Caki2 (cell line): ENCODE measurements around the gene C19orf73. TPM values are rescaled to one million over a fixed set of nuclear protein-coding genes. Genes with fewer than 3 reads are reported as not detected.
A peak's percentile ranks its signal among the peaks of the same experiment; 100 is the strongest.
"Not testable (repeated sequence)": the region's sequence is repeated elsewhere in the genome, so short reads cannot be mapped to it uniquely, and the experiment has no call there.

Experiments used
- DNase-seq: peaks from one replicate; pipeline ENCODE4 v3.0.0-alpha.2; 2015; ENCODE audit warnings: low read depth
- in situ Hi-C: cut with HindIII; loops from 2 replicates; pipeline ENCODE4 v1.10.0; 2016; ENCODE audit warnings: low sequenced_read_pairs, low pct_unique_long_range_greater_than_20kb, mixed read lengths
- total RNA-seq: library from RNA; depleted of rRNA; stranded (reverse); fragments of >200 nt; shearing (Covaris generic); gene quantifications from 2 replicates; pipeline ENCODE4 v1.2.3, GENCODE V29; 2014; ENCODE audit warnings: low replicate concordance; rRNA removed

The C19orf73 gene
- total RNA-seq, 1 experiment from 2014 or later = 0.71 TPM

DNA sequence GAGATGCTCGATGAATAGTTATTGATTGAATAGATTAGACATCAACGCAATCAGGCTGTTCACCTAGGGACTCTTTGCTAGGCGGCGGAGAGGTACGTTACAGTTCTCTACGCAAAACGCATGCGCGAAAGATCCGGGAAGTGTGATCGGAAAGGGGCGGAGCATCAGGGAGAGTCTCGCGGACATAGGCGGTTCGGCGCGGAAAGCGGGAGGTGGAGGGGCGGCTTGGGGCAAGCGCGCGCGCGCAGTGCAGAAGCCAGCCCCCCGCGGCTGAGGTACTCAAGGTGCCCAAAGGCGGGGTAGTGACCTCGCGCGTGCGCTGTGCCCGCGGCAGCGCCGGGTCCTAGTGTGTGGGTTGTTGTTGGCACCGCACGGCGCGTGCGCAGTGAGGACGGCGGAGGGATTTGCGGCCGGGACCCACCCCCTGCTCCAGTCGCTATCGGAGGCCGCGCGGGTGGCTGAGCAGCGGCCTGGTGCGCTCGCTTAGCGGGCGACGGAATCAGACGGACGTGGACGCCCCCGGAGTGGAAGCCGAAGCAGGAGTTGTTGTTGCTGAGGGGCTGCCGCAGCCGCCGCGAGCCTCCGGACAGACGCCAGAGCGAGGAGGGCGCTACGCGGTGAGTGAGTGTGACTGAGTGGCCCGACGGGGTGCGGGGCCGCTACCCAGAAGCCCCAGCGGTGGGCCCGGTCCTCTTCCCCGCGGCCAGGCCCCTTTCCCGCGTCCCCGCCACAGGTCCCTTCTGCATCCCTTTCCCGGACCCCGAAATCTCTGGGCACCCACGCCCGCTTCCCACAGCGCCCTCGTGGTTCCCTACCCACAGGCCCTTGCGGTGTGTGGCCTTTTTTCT, 33.7 kb downstream of the C19orf73 start, which contains the start of gene SNRNP70:
TSS of gene SNRNP70 (plus strand) at position 432 of the 848 bp plus-strand sequence. CDS start 964 bp downstream, outside the sequence.
- in situ Hi-C loops = no loop called here
- peak; percentile 99 for DNase-seq

DNA sequence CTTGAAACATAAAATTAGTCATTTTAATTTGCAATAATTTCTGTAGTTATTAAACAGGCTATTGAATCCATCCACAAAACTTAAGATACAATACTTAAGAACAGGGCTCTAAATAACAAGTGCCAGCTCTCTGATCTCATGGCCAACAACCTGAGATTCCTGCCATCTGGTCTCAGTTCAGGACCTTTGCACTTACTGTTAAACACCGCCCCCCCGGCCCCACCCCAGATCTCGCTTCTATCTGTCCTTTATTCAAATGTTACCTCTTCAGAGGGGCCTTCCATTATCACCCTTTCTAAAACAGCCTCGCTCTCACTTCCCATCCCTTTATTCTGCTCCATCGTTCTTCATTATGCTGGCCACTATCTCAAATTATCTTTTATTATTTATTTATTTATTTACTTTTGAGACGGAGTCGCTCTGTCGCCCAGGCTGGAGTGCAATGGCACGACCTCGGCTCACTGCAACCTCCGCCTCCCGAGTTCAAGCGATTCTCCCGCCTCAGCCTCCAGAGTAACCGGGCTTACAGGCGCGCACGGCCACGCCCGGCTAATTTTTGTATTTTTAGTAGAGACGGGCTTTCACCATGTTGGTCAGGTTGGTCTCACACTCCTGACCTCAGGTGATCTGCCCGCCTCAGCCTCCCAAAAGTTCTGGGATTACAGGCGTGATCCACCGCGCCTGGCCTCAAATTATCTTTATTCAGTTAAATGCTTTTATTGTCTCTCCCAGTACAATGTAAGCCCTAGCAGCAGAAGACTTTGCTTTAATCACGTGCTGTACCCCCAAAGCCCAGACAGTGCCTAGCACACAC, 34.5 kb downstream of the C19orf73 start:
- no peak for DNase-seq
- in situ Hi-C loops = no loop called here

DNA sequence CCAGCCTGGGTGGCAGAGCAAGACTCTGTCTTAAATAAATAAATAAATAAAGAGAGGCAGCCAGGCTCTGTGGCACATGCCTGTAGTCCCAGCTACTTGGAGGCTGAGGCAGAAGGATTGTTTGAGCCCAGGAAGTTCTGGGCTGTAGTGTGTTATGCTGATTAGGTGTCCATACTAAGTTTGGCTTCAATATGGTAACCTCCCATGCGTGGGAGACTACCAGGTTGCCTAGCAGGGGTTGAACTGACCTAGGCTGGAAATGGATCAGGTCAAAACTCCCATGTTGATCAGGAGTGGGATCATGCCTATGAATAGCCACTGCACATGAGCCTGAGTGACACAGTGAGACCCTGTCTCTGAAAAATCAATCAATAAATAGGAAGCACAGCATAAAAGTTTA, 37.7 kb downstream of the C19orf73 start:
- DNase-seq = no peak
- in situ Hi-C loops = no loop called here

- in situ Hi-C loops = no loop called here
- no peak for DNase-seq
Observed at GRCh38 chr19:49080392-49080791, 38.6 kb downstream of the C19orf73 start.

DNA sequence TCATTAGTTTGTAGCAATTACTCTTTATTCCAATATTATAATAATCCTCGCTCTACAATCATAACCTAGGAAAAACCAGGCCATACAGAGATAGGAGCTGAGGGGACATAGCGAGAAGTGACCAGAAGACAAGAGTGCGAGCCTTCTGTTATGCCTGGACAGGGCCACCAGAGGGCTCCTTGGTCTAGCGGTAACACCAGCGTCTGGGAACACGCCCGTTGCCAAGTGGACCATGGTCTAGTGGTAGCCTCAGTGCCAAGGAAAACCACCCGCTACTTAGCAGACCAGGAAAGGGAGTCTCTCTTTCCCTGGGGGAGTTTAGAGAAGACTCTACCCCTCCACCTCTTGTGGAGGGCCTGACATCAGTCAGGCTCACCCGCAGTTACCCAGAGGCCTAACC, 44.1 kb downstream of the C19orf73 start:
- DNase-seq = peak; percentile 64
- in situ Hi-C loops = not testable (repeated sequence)

DNA sequence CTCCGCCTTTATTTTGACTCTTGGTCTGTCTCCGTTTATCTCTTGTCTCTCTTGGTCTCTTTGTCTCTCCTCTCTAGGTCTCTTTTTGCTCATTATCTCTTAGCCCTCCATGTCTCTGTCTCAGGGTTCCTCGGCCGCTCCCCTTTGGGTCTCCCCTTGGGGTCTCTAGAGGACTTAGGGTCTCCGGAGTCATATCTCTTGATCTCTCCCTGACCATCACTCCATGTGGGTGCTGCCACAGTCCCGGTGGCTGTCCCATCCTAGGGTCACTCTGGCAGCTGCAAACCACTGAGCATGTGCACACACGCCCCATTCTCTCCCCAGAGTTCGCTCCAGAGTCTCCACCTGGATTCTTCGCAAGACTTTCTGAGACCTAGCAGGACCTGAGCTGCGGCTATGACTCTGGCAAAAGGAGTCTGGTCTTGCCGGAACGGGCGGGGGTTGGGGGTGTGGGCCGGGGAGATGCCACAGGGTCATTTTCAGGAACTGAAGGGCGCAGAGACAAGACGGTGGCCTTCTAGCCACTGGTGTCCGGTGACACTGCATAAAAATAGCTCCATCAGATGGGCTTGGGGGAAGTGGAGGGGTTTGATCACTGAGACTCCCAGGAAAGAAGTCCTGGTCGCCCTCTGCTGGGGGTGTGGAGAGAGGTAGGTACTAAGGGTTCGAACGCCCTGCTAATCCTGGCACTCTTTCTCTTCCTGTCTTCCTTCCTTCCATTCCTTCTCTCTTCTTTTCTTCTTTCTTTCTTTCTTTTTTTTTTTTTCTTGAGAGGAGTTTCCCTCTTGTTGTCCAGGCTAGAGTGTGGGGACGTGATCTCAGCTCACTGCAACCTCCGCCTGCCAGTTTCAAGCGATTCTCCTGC, 45.2 kb downstream of the C19orf73 start:
- in situ Hi-C loops = no loop called here
- DNase-seq = no peak

GRCh38 chr19:49071860-49072547, 46.9 kb downstream of the C19orf73 start:
- in situ Hi-C loops = no loop called here
- no peak for DNase-seq

GRCh38 chr19:49070416-49070815, 48.5 kb downstream of the C19orf73 start:
- DNase-seq = no peak
- in situ Hi-C loops = no loop called here

GRCh38 chr19:49069026-49069425, 49.9 kb downstream of the C19orf73 start:
- no peak for DNase-seq
- in situ Hi-C loops = no loop called here

Other genes with a start within 250 kb of the C19orf73 start
- gene PPP1R15A, start 246.7 kb downstream of the C19orf73 start, total RNA-seq = 51.0 and 52.5 TPM in 2 replicates
- gene TULP2, start 220.4 kb downstream of the C19orf73 start, total RNA-seq = not detected in 2 replicates
- gene NUCB1, start 218.8 kb downstream of the C19orf73 start, total RNA-seq = 338 and 348 TPM in 2 replicates
- gene DHDH, start 185.4 kb downstream of the C19orf73 start, total RNA-seq = 1.6 and 4.4 TPM in 2 replicates
- 188 and 220 TPM in 2 replicates for gene BAX, start 164.3 kb downstream of the C19orf73 start, total RNA-seq
- gene FTL, start 153.8 kb downstream of the C19orf73 start, total RNA-seq = 13,494 and 14,762 TPM in 2 replicates
- gene GYS1, start 125.8 kb downstream of the C19orf73 start, total RNA-seq = 31.3 and 32.3 TPM in 2 replicates
- 493 and 608 TPM in 2 replicates for gene RUVBL2, start 125.3 kb downstream of the C19orf73 start, total RNA-seq
- gene LHB, start 102.1 kb downstream of the C19orf73 start, total RNA-seq = not detected in 2 replicates
- gene CGB3, start 94.8 kb downstream of the C19orf73 start, total RNA-seq = not detected in 2 replicates
- gene CGB2, start 87.3 kb downstream of the C19orf73 start, total RNA-seq = 3.7 TPM in 1 of 2 replicates, not detected in the other
- not detected in 2 replicates for gene CGB1, start 82.2 kb downstream of the C19orf73 start, total RNA-seq
- gene CGB5, start 75.3 kb downstream of the C19orf73 start, total RNA-seq = not detected in 2 replicates
- 1.7 TPM in 1 of 2 replicates, not detected in the other for gene CGB8, start 70.0 kb downstream of the C19orf73 start, total RNA-seq
- 1.7 and 4.1 TPM in 2 replicates for gene CGB7, start 61.4 kb downstream of the C19orf73 start, total RNA-seq
- gene NTF4, start 54.3 kb downstream of the C19orf73 start, total RNA-seq = 4.0 TPM in 1 of 2 replicates, not detected in the other
- gene KCNA7, start 46.4 kb downstream of the C19orf73 start, total RNA-seq = not detected in 2 replicates
- 137 and 175 TPM in 2 replicates for gene SNRNP70, start 33.7 kb downstream of the C19orf73 start, total RNA-seq
- gene LIN7B, start 4.8 kb downstream of the C19orf73 start, total RNA-seq = 6.1 and 9.7 TPM in 2 replicates
- 26.8 and 39.1 TPM in 2 replicates for gene PPFIA3, start 401 bp upstream of the C19orf73 start, total RNA-seq
- gene HRC, start 36.3 kb upstream of the C19orf73 start, total RNA-seq = not detected in 2 replicates
- 13.9 and 18.2 TPM in 2 replicates for gene TRPM4, start 38.6 kb upstream of the C19orf73 start, total RNA-seq
- gene SLC6A16, start 206.0 kb upstream of the C19orf73 start, total RNA-seq = 0.90 and 1.6 TPM in 2 replicates
- not detected in 2 replicates for gene CD37, start 216.3 kb upstream of the C19orf73 start, total RNA-seq
- gene TEAD2, start 243.3 kb upstream of the C19orf73 start, total RNA-seq = 36.8 and 42.4 TPM in 2 replicates
- gene DKKL1, start 244.7 kb upstream of the C19orf73 start, total RNA-seq = 0.30 TPM in 1 of 2 replicates, not detected in the other